Colon (tissue), 2 donors: ENCODE data around the gene FBXW4.

Source experiments
- FAIRE-seq: peaks from 2 replicates; lab custom pipeline; 2012; peaks lifted over from hg19 to GRCh38; lab: Jason Lieb, UNC
- donor health status: control.
- donor health status: control.

FBXW4 gene

GRCh38 chr10:101695404-101695890 lies 477 bp upstream of the FBXW4 start:
- no peak for FAIRE-seq

- FAIRE-seq = no peak
These were observed 844 bp downstream of the FBXW4 start for GRCh38 chr10:101693978-101694673.

GRCh38 chr10:101693651-101693977 lies 1.4 kb downstream of the FBXW4 start:
- no peak for FAIRE-seq

GRCh38 chr10:101691081-101691480 lies 3.9 kb downstream of the FBXW4 start:
- FAIRE-seq = no peak

GRCh38 chr10:101690461-101690860 lies 4.5 kb downstream of the FBXW4 start:
- no peak for FAIRE-seq

- no peak for FAIRE-seq
These were observed 7.8 kb downstream of the FBXW4 start for GRCh38 chr10:101687071-101687658.

- FAIRE-seq = no peak
These were observed 8.6 kb downstream of the FBXW4 start for GRCh38 chr10:101686133-101686925.

- no peak for FAIRE-seq
These were observed 10.2 kb downstream of the FBXW4 start for GRCh38 chr10:101684782-101685181.

GRCh38 chr10:101683276-101683675 lies 11.7 kb downstream of the FBXW4 start:
- FAIRE-seq = no peak

GRCh38 chr10:101682172-101682825 lies 12.7 kb downstream of the FBXW4 start:
- no peak for FAIRE-seq

- FAIRE-seq = no peak
These were observed 18.4 kb downstream of the FBXW4 start for GRCh38 chr10:101676565-101676964.

GRCh38 chr10:101675115-101675514 lies 19.9 kb downstream of the FBXW4 start:
- FAIRE-seq = no peak

GRCh38 chr10:101672536-101672935 lies 22.4 kb downstream of the FBXW4 start:
- no peak for FAIRE-seq

GRCh38 chr10:101671453-101671852 lies 23.5 kb downstream of the FBXW4 start:
- FAIRE-seq = no peak

- FAIRE-seq = no peak
These were observed 24.3 kb downstream of the FBXW4 start for GRCh38 chr10:101670635-101671034.

GRCh38 chr10:101669181-101669580 lies 25.8 kb downstream of the FBXW4 start:
- FAIRE-seq = no peak

GRCh38 chr10:101668566-101668965 lies 26.4 kb downstream of the FBXW4 start:
- FAIRE-seq = no peak

GRCh38 chr10:101666083-101666482 lies 28.9 kb downstream of the FBXW4 start:
- no peak for FAIRE-seq

- no peak for FAIRE-seq
These were observed 31.9 kb downstream of the FBXW4 start for GRCh38 chr10:101663097-101663496.

GRCh38 chr10:101660256-101660655 lies 34.7 kb downstream of the FBXW4 start:
- FAIRE-seq = no peak

GRCh38 chr10:101658975-101659374 lies 36.0 kb downstream of the FBXW4 start:
- no peak for FAIRE-seq

GRCh38 chr10:101656890-101657289 lies 38.1 kb downstream of the FBXW4 start:
- FAIRE-seq = no peak

- FAIRE-seq = no peak
These were observed 39.4 kb downstream of the FBXW4 start for GRCh38 chr10:101655570-101655969.
